OCI-LY7 (cell line): ENCODE results near the gene PKP1.

Source experiments
- EZH2phosphoT487 ChIP-seq: fragments of 200-600 bp; sonication (generic); IDR thresholded peaks from 2 replicates; pipeline ENCODE4 v1.6.1; 2018; ENCODE audit warnings: low read depth, borderline replicate concordance, mild to moderate bottlenecking, mixed run types, antibody characterized with exemption, low read length, moderate library complexity, mixed read lengths
- TF ChIP-seq, protein P1 (sequence below): fragments of 200-600 bp; sonication (generic); conservative IDR thresholded peaks from 2 replicates; pipeline ENCODE4 v1.5.1; 2014; ENCODE audit warnings: mild to moderate bottlenecking, antibody characterized with exemption, low read length, moderate library complexity, mixed read lengths

GRCh38 chr1:201341377-201341776, 58.1 kb downstream of the PKP1 start:
- TF ChIP-seq, protein P1, sequence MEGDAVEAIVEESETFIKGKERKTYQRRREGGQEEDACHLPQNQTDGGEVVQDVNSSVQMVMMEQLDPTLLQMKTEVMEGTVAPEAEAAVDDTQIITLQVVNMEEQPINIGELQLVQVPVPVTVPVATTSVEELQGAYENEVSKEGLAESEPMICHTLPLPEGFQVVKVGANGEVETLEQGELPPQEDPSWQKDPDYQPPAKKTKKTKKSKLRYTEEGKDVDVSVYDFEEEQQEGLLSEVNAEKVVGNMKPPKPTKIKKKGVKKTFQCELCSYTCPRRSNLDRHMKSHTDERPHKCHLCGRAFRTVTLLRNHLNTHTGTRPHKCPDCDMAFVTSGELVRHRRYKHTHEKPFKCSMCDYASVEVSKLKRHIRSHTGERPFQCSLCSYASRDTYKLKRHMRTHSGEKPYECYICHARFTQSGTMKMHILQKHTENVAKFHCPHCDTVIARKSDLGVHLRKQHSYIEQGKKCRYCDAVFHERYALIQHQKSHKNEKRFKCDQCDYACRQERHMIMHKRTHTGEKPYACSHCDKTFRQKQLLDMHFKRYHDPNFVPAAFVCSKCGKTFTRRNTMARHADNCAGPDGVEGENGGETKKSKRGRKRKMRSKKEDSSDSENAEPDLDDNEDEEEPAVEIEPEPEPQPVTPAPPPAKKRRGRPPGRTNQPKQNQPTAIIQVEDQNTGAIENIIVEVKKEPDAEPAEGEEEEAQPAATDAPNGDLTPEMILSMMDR: no peak
- TF ChIP-seq EZH2phosphoT487: no peak
